Erythroblast (primary cell): ENCODE measurements around the gene RBM5.

ENCODE experiments used
- GATA1 ChIP-seq: IDR thresholded peaks from 2 replicates; pipeline ENCODE4 v1.6.1; 2011; ENCODE audit warnings: low read depth, mild to moderate bottlenecking, control low read depth, low read length, moderate library complexity
- POLR2A ChIP-seq: IDR thresholded peaks from 2 replicates; pipeline ENCODE4 v1.6.1; 2011; ENCODE audit warnings: mild to moderate bottlenecking, low read length

GRCh38 chr3:50138266-50139200 is 49.8 kb downstream of the RBM5 start:
- no peak for TF ChIP-seq POLR2A
- TF ChIP-seq GATA1, result no peak
